Measurements from ENCODE around the gene SLC35B2.

SLC35B2 gene

DNA sequence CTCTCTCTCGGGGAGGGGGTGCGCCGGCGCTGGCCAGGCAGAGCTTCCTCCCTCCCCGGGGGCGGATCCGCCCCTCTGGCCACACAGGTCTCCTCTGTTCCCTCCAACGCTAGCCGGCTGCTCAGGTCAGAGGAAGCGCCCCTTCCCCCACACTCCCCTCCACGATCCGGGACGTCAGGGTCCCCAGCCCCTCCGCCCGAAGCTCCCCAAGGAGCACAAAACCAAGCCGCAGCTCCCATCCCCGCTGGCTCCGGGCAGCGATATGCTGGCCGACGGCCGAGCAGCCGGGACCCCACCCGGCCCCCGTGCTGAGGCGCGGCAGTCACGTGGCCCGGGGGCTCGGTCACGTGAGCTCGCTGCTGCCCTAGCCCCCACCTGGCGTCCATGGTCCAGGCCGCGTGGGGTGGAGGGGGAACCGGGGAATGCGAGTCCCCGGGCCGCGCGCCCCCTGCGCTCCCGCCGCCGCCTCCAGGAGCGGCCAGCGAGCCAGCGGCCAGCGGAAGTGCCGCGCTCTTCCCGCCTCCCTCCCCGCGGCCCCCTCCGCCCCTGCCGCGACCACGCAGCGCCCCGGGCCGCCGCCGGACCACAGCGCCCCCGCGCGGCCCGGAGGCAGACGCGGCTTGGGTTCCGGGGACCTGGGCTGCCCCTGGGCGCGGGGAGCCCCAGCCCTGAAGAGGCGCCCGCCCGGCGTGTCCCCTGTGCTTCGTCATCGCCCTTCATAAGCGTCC lies at the start of gene SLC35B2:
Gene SLC35B2 (minus strand): TSS at position 504 of the 728 bp plus-strand sequence. CDS start 118 bp downstream, at position 386.
- TF ChIP-seq, protein P1, sequence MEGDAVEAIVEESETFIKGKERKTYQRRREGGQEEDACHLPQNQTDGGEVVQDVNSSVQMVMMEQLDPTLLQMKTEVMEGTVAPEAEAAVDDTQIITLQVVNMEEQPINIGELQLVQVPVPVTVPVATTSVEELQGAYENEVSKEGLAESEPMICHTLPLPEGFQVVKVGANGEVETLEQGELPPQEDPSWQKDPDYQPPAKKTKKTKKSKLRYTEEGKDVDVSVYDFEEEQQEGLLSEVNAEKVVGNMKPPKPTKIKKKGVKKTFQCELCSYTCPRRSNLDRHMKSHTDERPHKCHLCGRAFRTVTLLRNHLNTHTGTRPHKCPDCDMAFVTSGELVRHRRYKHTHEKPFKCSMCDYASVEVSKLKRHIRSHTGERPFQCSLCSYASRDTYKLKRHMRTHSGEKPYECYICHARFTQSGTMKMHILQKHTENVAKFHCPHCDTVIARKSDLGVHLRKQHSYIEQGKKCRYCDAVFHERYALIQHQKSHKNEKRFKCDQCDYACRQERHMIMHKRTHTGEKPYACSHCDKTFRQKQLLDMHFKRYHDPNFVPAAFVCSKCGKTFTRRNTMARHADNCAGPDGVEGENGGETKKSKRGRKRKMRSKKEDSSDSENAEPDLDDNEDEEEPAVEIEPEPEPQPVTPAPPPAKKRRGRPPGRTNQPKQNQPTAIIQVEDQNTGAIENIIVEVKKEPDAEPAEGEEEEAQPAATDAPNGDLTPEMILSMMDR (IDR thresholded peaks at IDR 0.05; ENCODE audit: insufficient read depth, low read depth, low read length, missing control alignments) = peak; percentile 26
- peak; percentile 62 for DNase-seq (ENCODE audit: low read depth)
- peak within 1 kb of the TSS; percentile 59 for H3K4me3 ChIP-seq (ENCODE audit: low read length)

DNA sequence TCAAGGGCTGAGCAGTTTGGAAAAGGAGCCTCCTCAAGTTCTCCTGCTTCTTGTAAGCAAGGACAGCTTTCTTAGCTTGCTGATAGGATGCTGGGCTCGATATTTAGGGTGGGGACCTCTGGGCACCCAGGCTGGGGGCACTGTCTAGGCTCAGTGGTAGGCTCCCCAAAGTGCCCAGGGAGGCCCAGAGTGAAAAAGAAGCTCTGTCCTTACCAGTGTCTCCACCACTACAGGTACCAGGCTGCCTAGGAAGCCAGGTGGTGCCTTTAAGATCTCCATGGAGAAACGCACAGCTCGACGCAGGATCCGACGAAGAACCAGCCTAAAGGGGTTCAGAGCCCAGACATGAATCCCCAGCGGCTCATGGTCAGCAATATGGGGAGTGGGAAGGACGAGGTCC lies 49.4 kb upstream of the SLC35B2 start:
- DNase-seq (ENCODE audit: low read depth) = no peak
- TF ChIP-seq, protein P1 (IDR thresholded peaks at IDR 0.05; ENCODE audit: insufficient read depth, low read depth, low read length, missing control alignments) = no peak
- no peak overlapping the region for H3K4me3 ChIP-seq (ENCODE audit: low read length)

DNA sequence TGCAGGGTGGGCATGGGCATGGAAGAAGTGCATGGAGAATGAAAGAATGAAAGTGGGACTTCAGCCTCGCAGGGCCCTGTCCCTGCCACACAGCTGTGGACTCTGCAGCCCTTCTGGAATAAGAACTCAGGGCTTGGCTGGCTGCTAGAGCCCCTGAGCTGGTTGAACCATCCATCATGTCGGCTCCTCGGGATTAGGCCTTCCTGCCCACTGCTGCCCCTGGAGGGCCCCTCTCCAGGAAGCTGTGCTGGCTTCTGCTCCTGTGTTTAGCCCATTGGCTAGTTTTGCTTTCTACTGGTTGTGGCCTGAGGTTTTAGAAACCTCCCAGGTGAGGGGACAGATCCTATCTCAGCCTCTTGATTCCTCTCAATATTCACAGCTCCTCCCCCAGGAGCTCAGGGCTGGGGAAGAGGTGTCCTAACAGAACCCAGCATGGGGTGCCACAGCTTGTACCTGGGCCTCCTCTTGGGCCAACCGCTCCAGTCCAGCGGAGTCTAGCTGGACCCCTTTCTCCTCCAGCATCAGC lies 47.9 kb upstream of the SLC35B2 start:
- TF ChIP-seq, protein P1 (IDR thresholded peaks at IDR 0.05; ENCODE audit: insufficient read depth, low read depth, low read length, missing control alignments) = no peak
- DNase-seq (ENCODE audit: low read depth) = no peak
- H3K4me3 ChIP-seq (ENCODE audit: low read length) = no peak overlapping the region

- DNase-seq (ENCODE audit: low read depth) = peak; percentile 39
- H3K4me3 ChIP-seq (ENCODE audit: low read length) = no peak overlapping the region
- TF ChIP-seq, protein P1 (IDR thresholded peaks at IDR 0.05; ENCODE audit: insufficient read depth, low read depth, low read length, missing control alignments) = peak; percentile 70
These were observed 47.2 kb upstream of the SLC35B2 start for GRCh38 chr6:44304282-44305199.

DNA sequence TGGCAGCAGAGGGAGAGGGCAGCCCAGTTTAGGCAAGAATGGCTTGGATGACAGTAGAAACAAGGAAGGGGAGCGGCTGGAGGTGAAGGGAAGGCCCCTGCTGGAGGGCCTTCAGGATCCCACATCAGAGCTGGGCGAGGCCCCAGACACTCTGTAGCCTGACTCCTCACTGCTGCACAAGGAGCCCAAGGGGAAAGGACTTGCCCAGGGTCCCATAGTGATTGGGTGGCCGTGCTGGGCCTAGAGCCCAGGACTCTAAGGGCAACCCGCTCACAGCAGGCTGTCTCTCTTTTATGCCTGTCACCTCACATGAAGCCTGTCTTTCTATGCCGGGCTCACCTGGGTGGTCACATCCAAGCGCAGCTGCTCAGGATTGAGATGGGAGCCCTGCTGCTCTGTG lies 46.5 kb upstream of the SLC35B2 start:
- no peak overlapping the region for H3K4me3 ChIP-seq (ENCODE audit: low read length)
- TF ChIP-seq, protein P1 (IDR thresholded peaks at IDR 0.05; ENCODE audit: insufficient read depth, low read depth, low read length, missing control alignments) = no peak

DNA sequence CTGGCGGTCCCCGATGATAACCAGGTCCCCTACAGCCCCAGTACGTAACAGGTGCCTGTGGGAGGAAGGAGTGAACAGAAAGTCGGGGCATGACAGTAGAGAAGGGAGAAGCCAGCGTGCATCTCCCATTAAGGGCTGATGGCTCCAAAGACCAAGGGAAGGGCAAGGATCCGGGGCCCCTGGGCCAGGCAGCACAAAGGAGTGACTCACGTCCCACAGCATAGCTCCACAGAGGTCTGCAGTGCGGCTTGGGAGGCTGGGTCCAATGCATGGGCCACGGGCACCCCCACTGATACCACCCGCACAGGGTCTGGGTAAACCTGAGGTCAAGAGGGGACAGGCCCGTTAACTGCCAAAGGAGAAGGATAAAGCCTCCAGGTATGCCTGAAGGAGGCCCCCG lies 45.5 kb upstream of the SLC35B2 start:
- TF ChIP-seq, protein P1 (IDR thresholded peaks at IDR 0.05; ENCODE audit: insufficient read depth, low read depth, low read length, missing control alignments) = no peak
- no peak for DNase-seq (ENCODE audit: low read depth)
- H3K4me3 ChIP-seq (ENCODE audit: low read length) = no peak overlapping the region

More for the DNA sequence above, 46.5 kb upstream of the SLC35B2 start:
- DNase-seq (ENCODE audit: low read depth) = no peak
